Skeletal muscle satellite cell (primary cell): ENCODE data around the gene CENPX.
"Not testable (repeated sequence)": the region's sequence is repeated elsewhere in the genome, so short reads cannot be mapped to it uniquely, and the experiment has no call there.

Source experiments
- H3K27me3 ChIP-seq: 2 replicates; pipeline ENCODE4 v1.7.0; 2013; ENCODE audit warnings: low read length; ENCODE audit not compliant: control insufficient read depth, insufficient read depth
- H3K36me3 ChIP-seq: 2 replicates; pipeline ENCODE4 v1.7.0; 2013; ENCODE audit warnings: mild to moderate bottlenecking, control low read depth, low read length; ENCODE audit not compliant: insufficient read depth
- H3K4me1 ChIP-seq: 2 replicates; pipeline ENCODE4 v1.7.0; 2013; ENCODE audit warnings: low read length; ENCODE audit not compliant: control insufficient read depth, insufficient read depth
- H3K4me2 ChIP-seq: 2 replicates; pipeline ENCODE4 v1.7.0; 2013; ENCODE audit warnings: mild to moderate bottlenecking, low read length
- H3K4me3 ChIP-seq: 2 replicates; pipeline ENCODE4 v1.7.0; 2013; ENCODE audit warnings: low read length
- H3K9ac ChIP-seq: 2 replicates; pipeline ENCODE4 v1.7.0; 2013; ENCODE audit warnings: mild to moderate bottlenecking, low read depth, low read length, moderate library complexity
- H3K9me3 ChIP-seq: replicated peaks from 2 replicates; pipeline ENCODE4 v1.7.0; 2013; ENCODE audit warnings: mild to moderate bottlenecking, control low read depth, low read length

Gene CENPX

DNA sequence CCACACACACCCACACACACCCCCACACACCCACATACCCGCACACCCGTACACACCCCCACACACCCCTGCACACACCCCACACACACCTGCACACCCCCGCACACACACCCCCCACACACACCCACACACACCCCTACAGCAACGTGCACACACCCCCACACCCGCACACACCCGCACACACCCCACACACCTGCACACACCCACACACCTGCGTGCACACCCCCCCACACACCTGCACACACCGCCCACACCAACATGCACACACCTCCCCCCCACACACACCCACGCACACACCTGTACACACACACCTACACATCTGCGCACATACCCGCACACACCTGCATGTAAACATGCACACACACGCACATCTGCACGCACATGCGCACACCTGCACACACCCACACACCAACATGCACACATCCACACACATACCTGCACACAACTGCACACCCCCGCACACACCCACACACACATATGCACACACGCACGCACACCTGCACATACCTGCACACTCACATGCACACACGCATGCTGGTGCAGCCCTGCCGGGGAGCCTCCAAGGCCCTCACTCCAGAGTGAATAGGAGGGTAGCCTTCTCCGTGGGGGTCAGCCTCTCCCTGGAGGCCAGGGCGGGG lies 37.8 kb downstream of the CENPX start:
- H3K4me2 ChIP-seq, result no peak overlapping the region
- H3K4me3 ChIP-seq, result no peak overlapping the region
- H3K9ac ChIP-seq, result no peak overlapping the region
- H3K27me3 ChIP-seq, result no peaks in the 10 kb centered on the region
- H3K9me3 ChIP-seq, result no peaks in the 10 kb centered on the region
- H3K36me3 ChIP-seq, result peaks cover 24% of the 10 kb centered on the region
- no peaks in the 10 kb centered on the region for H3K4me1 ChIP-seq

DNA sequence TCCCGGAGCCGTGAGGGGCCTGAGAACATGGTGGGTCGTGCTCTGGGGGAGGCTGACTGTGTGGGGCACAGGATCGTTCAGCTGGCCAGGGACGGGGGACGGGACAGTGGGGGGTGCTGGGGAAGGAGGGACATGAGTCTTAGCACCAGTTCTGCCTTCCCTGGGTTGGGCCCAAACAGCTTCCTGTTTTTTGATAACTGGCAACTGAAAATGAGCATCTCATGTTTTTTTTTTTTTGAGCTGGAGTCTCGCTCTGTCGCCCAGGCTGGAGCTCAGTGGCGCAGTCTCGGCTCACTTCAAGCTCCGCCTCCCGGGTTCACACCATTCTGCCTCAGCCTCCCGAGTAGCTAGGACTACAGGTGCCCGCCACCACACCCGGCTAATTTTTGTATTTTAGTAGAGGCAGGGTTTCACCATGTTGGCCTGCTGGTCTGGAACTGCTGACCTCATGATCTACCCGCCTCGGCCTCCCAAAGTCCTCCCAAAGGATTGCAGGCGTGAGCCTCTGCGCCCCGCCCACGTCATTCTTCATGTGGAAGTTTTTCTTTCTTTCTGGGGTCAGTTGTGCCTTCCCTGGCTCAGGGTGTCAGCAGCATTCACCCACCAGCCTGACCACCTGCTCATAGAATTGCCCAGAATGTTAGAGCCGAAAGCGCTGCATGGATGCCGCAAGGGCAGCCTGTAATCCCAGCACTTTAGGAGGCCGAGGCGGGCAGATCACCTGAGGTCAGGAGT lies 38.9 kb downstream of the CENPX start:
- no peak overlapping the region for H3K4me3 ChIP-seq
- H3K4me1 ChIP-seq, result peaks cover under 1% of the 10 kb centered on the region
- H3K27me3 ChIP-seq, result no peaks in the 10 kb centered on the region
- peaks cover 24% of the 10 kb centered on the region for H3K36me3 ChIP-seq
- H3K9me3 ChIP-seq, result no peaks in the 10 kb centered on the region
- H3K4me2 ChIP-seq, result no peak overlapping the region
- no peak overlapping the region for H3K9ac ChIP-seq

DNA sequence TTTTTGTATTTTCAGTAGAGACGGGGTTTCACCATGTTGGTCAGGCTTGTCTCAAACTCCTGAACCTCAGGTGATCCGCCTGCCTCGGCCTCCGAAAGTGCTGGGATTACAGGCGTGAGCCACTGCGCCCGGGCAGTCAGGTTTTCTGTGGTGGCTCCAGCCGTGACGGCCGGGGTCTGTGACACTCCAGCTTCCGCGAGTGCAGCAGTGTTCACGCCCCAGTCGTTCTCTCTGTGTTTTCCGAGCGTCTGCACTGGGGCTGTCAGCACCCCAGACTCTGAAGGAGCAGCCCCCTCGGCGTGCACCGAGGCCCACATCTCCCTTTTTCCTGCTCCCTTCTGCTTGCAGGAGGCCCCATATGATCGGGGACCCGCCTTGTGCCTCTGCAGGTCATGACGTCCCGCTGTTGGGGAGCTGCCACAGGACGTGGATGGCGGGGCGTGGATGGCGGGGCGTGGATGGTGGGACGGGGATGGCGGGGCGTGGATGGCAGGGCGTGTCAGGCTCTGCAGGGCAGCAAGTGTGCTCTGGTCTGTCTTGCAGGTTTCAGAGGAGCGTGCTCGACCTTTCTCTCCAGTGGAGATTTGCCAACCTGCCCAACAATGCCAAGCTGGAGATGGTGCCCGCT lies 39.6 kb downstream of the CENPX start:
- H3K4me2 ChIP-seq, result no peak overlapping the region
- peaks cover 5% of the 10 kb centered on the region for H3K4me1 ChIP-seq
- H3K9ac ChIP-seq, result no peak overlapping the region
- H3K36me3 ChIP-seq, result peaks cover 24% of the 10 kb centered on the region
- H3K27me3 ChIP-seq, result no peaks in the 10 kb centered on the region
- H3K4me3 ChIP-seq, result no peak overlapping the region
- no peaks in the 10 kb centered on the region for H3K9me3 ChIP-seq

DNA sequence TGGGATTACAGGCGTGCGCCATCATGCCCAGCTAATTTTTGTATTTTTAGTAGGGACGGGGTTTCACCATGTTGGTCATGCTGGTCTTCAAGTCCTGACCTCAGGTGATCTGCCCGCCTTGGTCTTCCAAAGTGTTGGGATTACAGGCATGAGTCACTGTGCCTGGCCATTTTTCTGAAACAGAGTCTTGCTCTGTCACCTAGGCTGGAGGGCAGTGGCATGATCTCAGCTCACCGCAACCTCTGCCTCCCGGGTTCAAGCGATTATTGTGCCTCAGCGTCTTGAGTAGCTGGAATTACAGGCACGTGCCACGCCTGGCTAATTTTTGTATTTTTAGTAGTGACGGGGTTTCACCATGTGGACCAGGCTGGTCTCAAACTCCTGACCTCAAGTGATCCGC lies 41.2 kb downstream of the CENPX start:
- not testable (repeated sequence) for H3K9ac ChIP-seq, H3K27me3 ChIP-seq, H3K4me2 ChIP-seq, H3K4me3 ChIP-seq, H3K9me3 ChIP-seq
- peaks cover 11% of the 10 kb centered on the region for H3K4me1 ChIP-seq
- peaks cover 22% of the 10 kb centered on the region for H3K36me3 ChIP-seq

DNA sequence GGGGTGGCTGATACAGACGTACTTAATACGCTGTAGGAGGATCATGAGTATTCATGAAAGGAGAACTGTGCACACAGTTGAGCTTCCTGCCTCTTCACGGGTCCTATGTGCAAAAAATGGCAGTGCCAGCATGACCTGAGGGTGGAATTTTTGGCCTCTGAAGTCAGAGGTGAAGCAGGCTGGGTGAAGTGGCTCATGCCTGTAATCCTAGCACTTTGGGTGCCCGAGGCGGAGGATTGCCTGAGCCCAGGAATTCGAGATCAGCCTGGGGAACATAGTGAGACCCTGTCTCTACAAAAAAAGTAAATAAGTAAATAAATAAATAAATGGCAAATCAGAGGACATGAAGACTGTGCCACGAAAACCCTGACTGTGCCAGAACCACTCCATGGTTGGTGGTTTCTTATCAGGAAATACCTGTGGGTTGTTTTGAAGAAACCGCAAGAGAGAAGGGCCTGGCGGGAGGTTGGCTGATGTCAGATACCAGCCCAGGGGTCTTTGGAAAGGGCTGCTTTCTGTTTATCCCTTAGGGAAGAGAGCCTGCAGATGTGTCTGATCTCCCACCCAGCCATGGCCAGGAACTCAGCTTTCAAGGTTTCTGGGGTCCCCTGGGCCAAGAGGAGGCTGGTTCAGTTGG lies 41.9 kb downstream of the CENPX start:
- Histone ChIP-seq H3K36me3 (peaks cover 20% of the 10 kb centered on the region), H3K9me3 (no peaks in the 10 kb centered on the region), H3K4me3 (no peak overlapping the region), H3K4me2 (no peak overlapping the region), H3K9ac (no peak overlapping the region), H3K27me3 (no peaks in the 10 kb centered on the region), H3K4me1 (peaks cover 13% of the 10 kb centered on the region)

DNA sequence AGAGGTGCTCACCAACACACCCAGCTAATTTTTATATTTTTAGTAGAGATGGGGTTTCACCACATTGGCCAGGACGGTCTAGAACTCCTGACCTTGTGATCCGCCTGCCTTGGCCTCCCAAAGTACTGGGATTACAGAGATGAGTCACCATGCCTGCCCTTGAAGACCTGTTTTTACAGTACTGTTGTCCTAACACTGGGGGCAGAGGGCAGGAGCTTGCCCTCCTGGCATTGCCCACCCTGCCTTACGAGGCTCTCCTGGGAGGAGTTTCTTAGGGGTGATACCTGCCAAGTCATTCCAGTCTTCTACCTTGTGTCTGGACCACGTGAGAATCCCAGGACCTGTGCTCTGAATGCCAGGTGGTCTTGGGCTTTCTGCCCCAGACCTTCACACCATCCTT lies 42.6 kb downstream of the CENPX start:
- H3K9ac ChIP-seq, result no peak overlapping the region
- no peak overlapping the region for H3K4me3 ChIP-seq
- H3K36me3 ChIP-seq, result peaks cover 14% of the 10 kb centered on the region
- no peak overlapping the region for H3K4me2 ChIP-seq
- H3K27me3 ChIP-seq, result no peaks in the 10 kb centered on the region
- no peaks in the 10 kb centered on the region for H3K9me3 ChIP-seq
- H3K4me1 ChIP-seq, result peaks cover 13% of the 10 kb centered on the region

DNA sequence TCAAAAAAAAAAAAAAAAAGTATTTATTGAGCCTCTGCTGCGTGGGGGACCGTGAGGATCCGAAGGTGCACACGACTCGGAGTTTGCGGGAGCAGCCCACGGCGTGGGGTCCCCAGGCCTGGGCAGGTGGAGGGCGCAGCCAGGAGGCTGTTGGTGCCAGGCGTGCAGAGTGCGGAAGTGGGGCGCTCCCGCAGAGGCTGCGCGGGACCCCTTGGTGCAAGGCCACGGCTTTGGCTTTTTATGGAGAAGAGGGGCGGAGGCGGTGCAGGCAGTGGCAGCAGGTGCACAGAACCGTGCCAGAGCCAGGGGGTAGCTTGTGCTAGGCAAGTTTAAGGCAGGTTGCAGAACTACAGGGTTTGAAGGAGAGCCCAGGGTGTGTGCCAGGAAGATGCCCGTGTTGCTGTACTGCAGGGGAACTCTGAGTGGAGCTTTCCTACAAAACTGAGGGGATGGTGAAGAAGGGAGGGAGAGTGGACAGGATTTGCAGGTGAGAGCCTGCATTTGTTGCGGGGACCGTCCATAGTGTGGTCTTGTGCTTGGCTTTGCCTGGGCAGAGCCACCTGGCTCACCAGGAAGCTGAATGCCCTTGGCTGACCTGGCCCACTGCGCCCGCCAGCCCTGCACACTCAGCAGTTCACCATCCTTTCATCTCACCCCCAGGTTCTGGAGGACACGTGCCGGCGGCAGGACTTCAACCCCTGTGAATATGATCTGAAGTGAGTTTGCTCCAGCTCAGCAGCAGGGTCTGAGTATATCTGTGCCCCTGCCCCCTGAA lies 44.0 kb downstream of the CENPX start:
- Histone ChIP-seq H3K4me2 (peak overlapping the region; percentile 94), H3K36me3 (peaks cover 7% of the 10 kb centered on the region), H3K4me1 (peaks cover 13% of the 10 kb centered on the region), H3K9ac (peak overlapping the region; percentile 93), H3K9me3 (no peaks in the 10 kb centered on the region), H3K27me3 (no peaks in the 10 kb centered on the region), H3K4me3 (peak overlapping the region; percentile 54)

DNA sequence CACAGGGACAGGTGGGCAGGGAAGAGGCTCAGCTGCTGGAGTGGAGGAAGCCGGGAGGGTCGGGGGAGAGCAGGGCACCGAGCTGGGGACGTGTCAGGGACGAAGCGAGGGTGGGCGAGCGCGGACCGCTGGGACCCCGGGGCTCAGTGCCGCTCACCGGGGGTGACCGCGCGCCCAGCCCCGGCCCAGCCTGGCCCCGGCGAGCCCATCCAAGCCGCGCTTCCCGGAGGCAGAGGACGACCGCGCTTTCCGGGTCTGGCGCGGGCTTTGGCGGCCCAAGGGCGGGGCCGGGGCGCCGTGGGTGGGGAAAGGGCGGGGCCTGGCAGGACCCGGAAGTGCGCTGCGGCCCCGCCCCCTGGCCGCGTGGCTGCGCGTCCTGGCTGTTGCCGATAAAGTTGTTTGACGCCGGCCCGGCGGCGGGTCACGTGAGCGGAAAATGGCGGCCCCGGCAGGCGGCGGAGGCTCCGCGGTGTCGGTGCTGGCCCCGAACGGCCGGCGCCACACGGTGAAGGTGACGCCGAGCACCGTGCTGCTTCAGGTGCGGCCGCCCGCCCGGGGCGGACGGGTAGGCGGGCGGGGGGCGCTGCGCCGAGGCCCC lies 45.4 kb downstream of the CENPX start, which contains the start of gene ASPSCR1:
ASPSCR1 (plus strand) TSS at position 419 of the 598 bp plus-strand sequence; CDS start at position 437, 18 bp downstream.
- Histone ChIP-seq H3K9ac (peak within 1 kb of the TSS; percentile 93), H3K36me3 (peaks cover 7% of the 10 kb centered on the region), H3K9me3 (peaks cover 8% of the 10 kb centered on the region), H3K4me3 (peak within 1 kb of the TSS; percentile 93), H3K4me2 (peak within 1 kb of the TSS; percentile 94), H3K4me1 (peaks cover 13% of the 10 kb centered on the region), H3K27me3 (no peaks in the 10 kb centered on the region)

DNA sequence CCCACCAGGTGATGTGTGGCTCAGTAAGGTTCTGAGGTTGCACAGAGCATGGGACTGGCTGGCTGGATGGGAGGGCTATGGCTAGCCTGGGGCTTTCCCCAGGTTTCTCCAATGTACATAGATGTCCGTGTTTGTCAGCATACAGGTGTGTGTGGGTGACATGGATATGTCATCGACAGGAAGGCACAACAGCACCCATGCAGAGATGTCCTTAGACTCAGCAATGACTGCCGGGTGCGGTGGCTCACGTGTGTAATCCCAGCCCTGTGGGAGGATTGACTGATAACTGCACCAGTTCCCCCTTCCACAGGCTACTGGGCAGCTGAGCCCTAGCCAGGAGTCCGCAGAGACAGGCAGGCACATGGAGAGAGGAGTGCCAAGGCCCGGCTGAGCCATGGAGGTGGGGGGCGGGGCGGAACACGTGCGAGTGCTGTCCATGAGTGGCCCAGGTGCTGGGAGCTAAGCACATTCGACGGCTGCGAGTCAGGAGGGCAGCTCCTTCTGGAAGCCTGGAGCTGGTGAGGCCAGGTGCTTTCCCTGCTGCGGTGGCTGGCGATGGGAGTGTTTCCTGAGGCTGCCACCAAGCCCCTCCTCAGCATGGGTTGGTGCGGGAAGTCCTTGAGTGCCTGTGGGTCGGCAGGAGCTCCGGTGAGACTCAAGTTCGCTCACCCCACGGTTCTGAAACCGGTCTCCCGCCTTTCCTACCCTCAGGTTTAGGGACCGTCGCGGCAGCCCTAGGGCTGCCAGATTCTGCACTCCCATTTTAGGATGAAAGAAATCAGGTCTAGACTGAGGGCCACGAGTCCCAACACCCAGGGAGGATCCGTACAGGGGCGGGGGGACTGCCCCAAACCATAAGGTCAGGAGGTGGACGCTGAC lies 46.1 kb downstream of the CENPX start:
- Histone ChIP-seq H3K9me3 (peaks cover 8% of the 10 kb centered on the region), H3K27me3 (no peaks in the 10 kb centered on the region), H3K4me2 (peak overlapping the region; percentile 94), H3K36me3 (peaks cover 7% of the 10 kb centered on the region), H3K4me1 (peaks cover 13% of the 10 kb centered on the region), H3K4me3 (peak overlapping the region; percentile 93), H3K9ac (peak overlapping the region; percentile 93)

DNA sequence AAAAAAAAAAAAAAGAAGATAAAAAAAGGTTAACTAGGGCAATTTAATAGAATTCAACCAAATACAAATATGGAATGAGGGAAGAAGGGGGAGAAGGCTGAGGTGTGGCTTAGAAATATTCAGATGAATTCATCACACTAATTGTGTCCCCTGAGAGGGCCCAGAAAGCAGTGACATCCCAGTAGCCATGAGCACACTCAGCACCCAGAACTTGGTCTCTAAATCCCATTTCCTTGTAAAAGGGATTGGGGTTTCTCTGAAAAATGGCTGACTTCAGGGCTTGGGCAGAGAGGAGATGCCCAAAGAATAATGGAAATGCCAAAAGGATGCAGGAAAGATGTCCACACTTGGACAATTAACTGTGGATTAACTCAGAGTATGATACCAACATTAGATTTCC lies 49.2 kb downstream of the CENPX start:
- peaks cover 11% of the 10 kb centered on the region for H3K4me1 ChIP-seq

More for the DNA sequence above, 49.2 kb downstream of the CENPX start:
- no peak overlapping the region for H3K4me3 ChIP-seq
- no peak overlapping the region for H3K9ac ChIP-seq
- no peaks in the 10 kb centered on the region for H3K36me3 ChIP-seq
- no peak overlapping the region for H3K4me2 ChIP-seq
- H3K9me3 ChIP-seq, result peaks cover 8% of the 10 kb centered on the region
- no peaks in the 10 kb centered on the region for H3K27me3 ChIP-seq
